GM12892 (cell line): ENCODE data around the gene CARS1.

ENCODE experiments used
- POLR2A ChIP-seq: IDR thresholded peaks from 2 replicates; pipeline ENCODE4 v1.6.1; 2011; ENCODE audit warnings: low read depth, low read length, control low read depth
- POLR2AphosphoS5 ChIP-seq: IDR thresholded peaks from 2 replicates; pipeline ENCODE4 v1.6.1; 2011; ENCODE audit warnings: low read depth, low read length, control low read depth
- TAF1 ChIP-seq: IDR thresholded peaks from 2 replicates; pipeline ENCODE4 v1.6.1; 2011; ENCODE audit warnings: low read depth, mild to moderate bottlenecking, control low read depth, low read length, borderline replicate concordance

DNA sequence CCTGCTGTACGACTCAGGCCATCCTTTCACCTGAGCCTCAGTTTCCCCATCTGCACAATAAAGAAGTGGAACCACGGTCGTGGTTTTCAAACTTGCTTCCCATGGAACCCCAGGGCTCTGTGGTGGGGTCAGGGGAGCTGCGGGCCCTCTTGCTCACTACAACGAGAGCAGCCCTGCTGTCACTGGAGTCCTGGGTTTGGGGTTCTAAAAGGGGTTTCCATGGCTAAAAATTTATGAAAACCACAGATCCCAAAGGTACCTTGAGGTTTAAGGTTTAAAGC, 45.4 kb upstream of the CARS1 start:
- TF ChIP-seq POLR2A (no peak), POLR2AphosphoS5 (no peak), TAF1 (no peak)
